Neutrophil (primary cell): Measurements from ENCODE around the gene BRWD1.

Experiments used
- H3K27ac ChIP-seq: fragments of 200-600 bp; sonication (generic); 2 replicates; pipeline ENCODE4 v1.5.1; 2016; ENCODE audit warnings: mild to moderate bottlenecking, moderate library complexity
- H3K27me3 ChIP-seq: fragments of 200-600 bp; sonication (generic); 2 replicates; pipeline ENCODE4 v1.6.0; 2016; ENCODE audit warnings: mild to moderate bottlenecking
- H3K36me3 ChIP-seq: fragments of 200-600 bp; sonication (generic); 2 replicates; pipeline ENCODE4 v1.5.1; 2017
- H3K4me1 ChIP-seq, 2 experiments: fragments of 200-600 bp in 1 of 2; sonication (generic) in 1 of 2; 1 replicate in 1 of 2; 2 replicates in 1 of 2; pipeline versions ENCODE4 v1.5.1 to v1.6.1; 2013 to 2016; ENCODE audit warnings: low read depth in 1 of 2, low read length in 1 of 2, mild to moderate bottlenecking in 1 of 2, moderate library complexity in 1 of 2; ENCODE audit not compliant: control insufficient read depth in 1 of 2, insufficient read depth in 1 of 2
- H3K4me3 ChIP-seq, 2 experiments: fragments of 200-600 bp in 1 of 2; sonication (generic) in 1 of 2; 1 replicate in 1 of 2; 2 replicates in 1 of 2; pipeline ENCODE4 v1.5.1; 2013 to 2016; ENCODE audit warnings: low read depth in 1 of 2, low read length in 1 of 2, mild to moderate bottlenecking in 1 of 2, moderate library complexity in 1 of 2
- H3K9me3 ChIP-seq: fragments of 200-600 bp; sonication (generic); 2 replicates; pipeline ENCODE4 v1.5.1; 2016
- TF ChIP-seq, protein P1 (sequence below): fragments of 200-600 bp; sonication (generic); IDR thresholded peaks from 2 replicates; pipeline ENCODE4 v1.5.1; 2016; ENCODE audit warnings: antibody characterized with exemption

Gene BRWD1

DNA sequence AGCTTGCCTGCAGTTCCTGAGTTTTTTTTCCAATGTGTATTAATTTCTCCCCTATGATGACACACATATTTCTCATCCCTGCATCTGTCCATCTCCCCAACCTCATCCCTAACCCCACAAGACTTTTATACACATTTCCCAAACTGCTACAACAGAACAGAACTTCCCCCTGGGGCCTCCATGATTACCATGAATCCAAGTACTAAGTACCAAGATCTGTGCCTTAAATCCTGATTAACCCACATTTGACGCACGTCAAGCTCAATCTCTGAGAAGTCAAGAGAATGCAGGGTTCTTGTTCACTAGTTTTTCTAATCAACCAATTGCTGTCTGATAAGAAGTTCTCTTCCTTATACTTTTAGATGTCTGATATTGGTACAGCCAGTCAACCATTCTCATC is 25.8 kb upstream of the BRWD1 start:
- H3K4me1 ChIP-seq, result no peaks in the 10 kb centered on the region
- no peaks in the 10 kb centered on the region for H3K9me3 ChIP-seq
- peaks cover 31% of the 10 kb centered on the region for H3K36me3 ChIP-seq
- H3K27ac ChIP-seq, result no peak overlapping the region
- no peaks in the 10 kb centered on the region for H3K27me3 ChIP-seq
- no peak overlapping the region for H3K4me3 ChIP-seq
- TF ChIP-seq, protein P1, sequence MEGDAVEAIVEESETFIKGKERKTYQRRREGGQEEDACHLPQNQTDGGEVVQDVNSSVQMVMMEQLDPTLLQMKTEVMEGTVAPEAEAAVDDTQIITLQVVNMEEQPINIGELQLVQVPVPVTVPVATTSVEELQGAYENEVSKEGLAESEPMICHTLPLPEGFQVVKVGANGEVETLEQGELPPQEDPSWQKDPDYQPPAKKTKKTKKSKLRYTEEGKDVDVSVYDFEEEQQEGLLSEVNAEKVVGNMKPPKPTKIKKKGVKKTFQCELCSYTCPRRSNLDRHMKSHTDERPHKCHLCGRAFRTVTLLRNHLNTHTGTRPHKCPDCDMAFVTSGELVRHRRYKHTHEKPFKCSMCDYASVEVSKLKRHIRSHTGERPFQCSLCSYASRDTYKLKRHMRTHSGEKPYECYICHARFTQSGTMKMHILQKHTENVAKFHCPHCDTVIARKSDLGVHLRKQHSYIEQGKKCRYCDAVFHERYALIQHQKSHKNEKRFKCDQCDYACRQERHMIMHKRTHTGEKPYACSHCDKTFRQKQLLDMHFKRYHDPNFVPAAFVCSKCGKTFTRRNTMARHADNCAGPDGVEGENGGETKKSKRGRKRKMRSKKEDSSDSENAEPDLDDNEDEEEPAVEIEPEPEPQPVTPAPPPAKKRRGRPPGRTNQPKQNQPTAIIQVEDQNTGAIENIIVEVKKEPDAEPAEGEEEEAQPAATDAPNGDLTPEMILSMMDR, result no peak

DNA sequence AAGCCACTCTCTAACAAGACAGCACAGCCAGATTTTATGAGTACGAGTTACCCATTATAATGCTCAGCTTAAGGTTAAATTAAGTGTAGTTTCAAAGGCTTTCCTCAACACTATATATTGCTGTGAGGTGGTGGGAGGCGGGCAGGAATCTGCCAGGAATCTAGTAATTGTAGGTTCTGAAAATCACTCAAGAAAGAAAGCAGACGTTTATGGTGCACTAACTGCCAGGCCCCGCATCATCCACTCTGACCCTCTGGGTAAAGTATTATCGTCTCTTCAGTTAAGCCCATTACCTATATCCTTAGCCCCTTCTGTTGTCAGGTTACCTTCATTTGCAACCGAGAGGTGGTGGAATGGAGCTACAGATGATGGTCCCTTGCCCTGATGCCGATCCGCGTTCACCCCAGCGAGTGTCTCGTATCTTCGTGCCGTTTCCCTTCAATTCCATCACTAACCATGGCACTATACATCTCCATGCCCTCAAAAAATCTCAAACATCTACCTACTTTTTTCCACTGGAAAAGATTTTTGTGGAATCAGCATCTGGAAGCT is 23.1 kb upstream of the BRWD1 start:
- Histone ChIP-seq H3K4me1 (no peaks in the 10 kb centered on the region), H3K27ac (no peak overlapping the region), H3K4me3 (no peak overlapping the region), H3K36me3 (peaks cover 12% of the 10 kb centered on the region), H3K9me3 (no peaks in the 10 kb centered on the region), H3K27me3 (no peaks in the 10 kb centered on the region)
- TF ChIP-seq, protein P1, result no peak

DNA sequence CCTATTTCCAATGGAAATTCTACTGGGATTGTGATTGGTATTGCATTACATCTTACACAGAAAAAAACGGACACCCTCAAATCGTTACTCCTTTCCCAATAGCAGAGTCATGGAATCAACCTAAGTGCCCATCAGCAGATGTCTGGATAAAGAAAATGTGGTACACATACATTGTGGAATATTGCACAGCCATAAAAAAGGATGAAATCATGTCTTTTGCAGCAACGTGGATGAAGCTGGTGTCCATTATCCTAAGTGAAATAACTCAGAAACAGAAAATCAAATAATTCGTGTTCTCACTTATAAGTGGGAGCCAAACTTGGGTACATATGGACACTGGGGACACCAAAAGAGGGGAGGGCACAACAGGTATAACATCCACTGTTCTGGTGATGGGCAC is 21.2 kb upstream of the BRWD1 start:
- TF ChIP-seq, protein P1, result no peak
- Histone ChIP-seq H3K9me3 (no peaks in the 10 kb centered on the region), H3K4me1 (no peaks in the 10 kb centered on the region), H3K27me3 (no peaks in the 10 kb centered on the region), H3K27ac (no peak overlapping the region), H3K4me3 (no peak overlapping the region), H3K36me3 (no peaks in the 10 kb centered on the region)

DNA sequence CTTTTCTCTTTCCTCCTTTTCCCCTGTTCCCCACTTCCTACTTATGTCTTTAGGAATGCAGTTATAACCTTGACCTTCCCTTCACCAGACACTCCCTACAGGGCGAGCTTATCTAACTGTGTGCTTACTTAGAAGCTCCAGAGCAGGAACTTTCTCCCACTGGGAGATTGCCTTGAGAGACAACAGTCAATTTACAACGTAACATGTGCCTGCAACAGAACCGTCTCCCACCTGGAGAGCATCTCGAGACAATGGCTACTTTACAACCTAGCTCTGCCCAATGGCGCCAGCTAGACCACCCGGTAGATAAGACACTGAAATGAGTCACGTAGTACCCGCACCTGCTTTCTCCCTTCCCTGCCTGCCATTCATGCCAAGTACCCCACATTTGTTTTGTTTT is 18.7 kb upstream of the BRWD1 start:
- no peaks in the 10 kb centered on the region for H3K9me3 ChIP-seq

DNA sequence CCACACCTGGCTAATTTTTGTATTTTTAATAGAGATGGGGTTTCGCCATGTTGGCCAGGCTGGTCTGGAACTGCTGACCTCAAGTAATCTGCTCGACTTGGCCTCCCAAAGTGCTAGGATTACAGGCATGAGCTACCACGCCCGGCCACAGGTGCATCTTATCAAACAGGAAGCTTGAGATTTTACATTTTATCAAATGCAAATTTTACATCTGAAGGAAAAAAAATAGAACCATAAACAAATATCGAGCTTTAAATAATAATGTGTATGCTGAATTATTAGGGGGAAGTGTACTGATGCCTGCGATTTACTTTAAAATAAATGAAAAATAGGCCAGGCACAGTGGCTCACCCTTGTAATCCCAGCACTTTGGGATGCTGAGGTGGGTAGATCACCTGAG is 16.6 kb upstream of the BRWD1 start:
- Histone ChIP-seq H3K4me3 (no peak overlapping the region), H3K27me3 (no peaks in the 10 kb centered on the region), H3K4me1 (no peaks in the 10 kb centered on the region), H3K9me3 (no peaks in the 10 kb centered on the region), H3K27ac (no peak overlapping the region), H3K36me3 (no peaks in the 10 kb centered on the region)
- TF ChIP-seq, protein P1, result no peak

More for the DNA sequence above, 18.7 kb upstream of the BRWD1 start:
- Histone ChIP-seq H3K27ac (no peak overlapping the region), H3K27me3 (no peaks in the 10 kb centered on the region), H3K4me1 (no peaks in the 10 kb centered on the region), H3K36me3 (no peaks in the 10 kb centered on the region), H3K4me3 (no peak overlapping the region)
- TF ChIP-seq, protein P1, result no peak

DNA sequence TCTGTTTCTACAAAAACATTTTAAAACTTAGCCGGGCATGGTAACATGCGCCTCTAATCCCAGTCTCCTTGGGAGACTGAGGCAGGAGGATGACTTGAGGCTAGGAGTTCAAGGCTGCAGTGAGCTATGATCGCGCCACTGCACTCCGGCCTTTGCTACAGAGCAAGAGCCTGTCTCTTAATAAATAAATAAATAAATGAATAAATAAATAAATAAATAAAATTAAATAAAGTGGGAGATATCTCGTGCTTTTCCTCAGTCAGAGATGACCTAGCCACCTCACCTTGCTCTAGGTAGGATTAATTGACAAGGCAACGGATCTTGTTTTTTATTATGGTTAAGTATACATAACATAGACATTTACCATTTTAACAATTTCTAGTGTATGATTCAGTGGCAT is 14.3 kb upstream of the BRWD1 start:
- Histone ChIP-seq H3K4me1 (no peaks in the 10 kb centered on the region), H3K9me3 (no peaks in the 10 kb centered on the region), H3K36me3 (no peaks in the 10 kb centered on the region), H3K27ac (no peak overlapping the region), H3K27me3 (no peaks in the 10 kb centered on the region), H3K4me3 (no peak overlapping the region)
- TF ChIP-seq, protein P1, result no peak
